Measurements from ENCODE around the gene AXDND1.
"Not testable (repeated sequence)": the region's sequence is repeated elsewhere in the genome, so short reads cannot be mapped to it uniquely, and the experiment has no call there.

Gene AXDND1

DNA sequence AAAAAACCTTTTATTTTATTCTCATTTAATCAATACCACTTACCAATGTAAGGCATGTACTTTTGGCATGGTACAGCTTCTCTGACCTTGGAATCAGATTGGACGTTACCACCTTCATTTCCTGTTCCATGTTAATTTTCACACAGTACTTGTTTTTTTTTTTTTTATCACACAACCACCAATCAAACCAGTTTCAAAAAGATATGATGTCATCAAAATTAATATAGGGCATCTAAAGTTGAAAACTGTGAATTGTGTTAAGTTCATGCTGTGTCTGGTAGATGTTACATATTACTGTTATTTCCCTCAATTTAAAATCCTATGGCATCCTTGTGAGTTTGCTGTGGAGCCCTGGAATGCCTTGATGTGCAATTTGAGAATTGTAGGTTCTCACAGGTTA is 124.8 kb downstream of the AXDND1 start:
- no peak for DNase-seq

DNA sequence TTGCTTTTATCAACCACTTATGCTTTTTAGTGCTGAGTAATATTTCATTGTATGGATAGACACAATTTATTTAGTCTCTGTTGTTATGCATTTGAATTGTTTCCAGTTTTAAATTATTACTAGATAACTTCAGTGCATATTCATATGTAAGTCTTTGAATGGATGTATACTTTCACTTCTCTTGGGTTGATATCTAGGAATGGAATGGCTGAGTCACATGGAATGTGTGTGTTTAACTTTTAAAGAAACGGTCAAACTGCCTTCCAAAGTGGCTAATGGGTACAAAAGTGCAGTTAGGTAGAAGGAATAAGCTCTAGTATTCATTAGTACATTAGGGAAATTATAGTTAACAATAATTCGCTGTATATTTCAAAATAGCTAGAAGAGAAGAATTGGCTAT is 127.6 kb downstream of the AXDND1 start:
- DNase-seq, result no peak

DNA sequence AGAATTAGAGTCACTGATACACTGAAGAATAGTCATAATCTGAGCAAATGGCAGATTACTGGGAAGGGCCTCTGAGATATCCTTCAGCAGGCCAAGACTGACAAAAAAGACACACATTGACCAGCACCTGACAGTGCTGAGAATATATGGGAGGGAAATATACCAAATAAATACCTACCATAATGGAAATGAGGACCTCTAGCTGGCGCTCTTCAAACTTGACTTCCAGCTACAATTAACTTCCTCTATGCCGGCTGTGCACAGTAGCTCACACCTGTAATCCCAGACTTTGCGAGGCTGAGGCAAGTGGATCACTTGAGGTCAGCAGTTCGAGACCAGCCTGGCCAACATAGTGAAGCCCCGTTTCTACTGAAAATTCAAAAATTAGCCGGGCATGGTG is 140.4 kb downstream of the AXDND1 start:
- no peak for DNase-seq

DNA sequence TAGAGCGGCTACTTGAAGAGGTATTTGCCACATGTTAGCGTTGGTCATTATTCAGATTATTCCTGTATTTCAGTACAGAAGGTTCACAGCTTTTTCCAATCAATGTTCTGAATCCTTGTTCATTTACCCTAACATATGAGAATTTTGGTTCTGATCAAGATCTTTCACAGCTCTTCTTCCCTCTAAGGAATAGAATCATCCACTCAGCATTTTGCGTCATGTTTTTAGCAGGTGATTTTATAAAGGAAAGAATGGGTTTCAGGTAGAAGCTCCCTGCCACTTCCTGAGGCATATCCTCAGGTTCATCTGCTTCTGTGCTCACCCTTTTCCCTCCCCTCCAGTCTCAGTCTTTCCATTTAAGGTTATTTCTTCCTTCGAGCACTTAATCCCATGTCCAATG is 143.6 kb downstream of the AXDND1 start:
- DNase-seq, result no peak

DNA sequence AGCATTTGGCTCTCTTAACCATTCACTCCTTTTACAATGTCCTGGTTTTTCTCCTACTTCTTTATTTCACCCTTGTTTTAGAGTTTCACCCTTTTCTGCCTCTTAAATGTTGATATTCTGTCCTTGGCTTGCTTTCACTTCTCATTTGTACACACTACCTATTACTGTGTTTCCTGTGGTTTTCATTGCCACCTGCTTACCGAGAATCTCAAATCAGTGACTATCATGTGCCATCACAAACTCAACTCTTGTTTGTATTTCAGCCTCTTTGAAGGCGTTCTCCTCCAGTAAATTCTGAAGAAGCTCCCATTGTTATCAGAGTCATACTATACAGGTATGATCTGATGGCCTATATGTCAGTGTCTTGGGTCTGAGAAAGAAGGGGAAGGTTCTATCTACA is 144.3 kb downstream of the AXDND1 start:
- DNase-seq, result no peak

DNA sequence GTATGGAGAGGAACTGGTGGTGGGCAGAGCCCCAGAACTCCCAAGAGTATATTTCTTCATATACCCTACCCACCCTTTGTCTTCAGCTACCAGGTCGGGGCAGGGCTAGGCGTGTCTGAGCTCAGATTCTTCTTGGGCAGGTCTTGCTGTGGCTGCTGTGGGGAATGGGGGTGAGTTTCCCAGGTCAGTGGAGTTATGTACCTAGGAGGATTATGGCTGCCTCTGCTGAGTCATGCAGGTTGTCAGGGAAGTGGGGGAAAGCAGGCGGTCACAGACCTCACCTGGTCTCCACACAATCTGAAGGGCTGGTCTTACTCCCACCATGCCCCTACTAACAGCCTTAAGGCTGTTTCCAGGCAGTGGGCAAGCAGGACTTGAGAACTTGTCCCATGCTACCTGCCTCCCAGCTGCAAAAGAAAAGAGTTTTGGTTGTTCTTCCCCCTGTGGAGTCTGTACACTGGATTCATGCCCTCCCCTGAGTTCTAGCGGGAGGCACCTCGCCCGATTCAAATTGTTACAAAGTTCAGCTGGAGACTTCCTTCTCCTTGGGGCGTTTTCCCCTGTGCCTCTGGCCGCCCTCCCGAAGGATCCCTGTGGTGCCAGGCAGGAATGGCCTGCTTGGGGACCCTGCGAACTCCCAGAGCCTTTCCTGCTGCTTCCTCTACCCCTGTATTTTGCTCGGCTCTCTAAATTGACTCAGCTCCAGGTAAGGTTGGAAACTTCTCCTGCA is 151.4 kb downstream of the AXDND1 start:
- no peak for DNase-seq

DNA sequence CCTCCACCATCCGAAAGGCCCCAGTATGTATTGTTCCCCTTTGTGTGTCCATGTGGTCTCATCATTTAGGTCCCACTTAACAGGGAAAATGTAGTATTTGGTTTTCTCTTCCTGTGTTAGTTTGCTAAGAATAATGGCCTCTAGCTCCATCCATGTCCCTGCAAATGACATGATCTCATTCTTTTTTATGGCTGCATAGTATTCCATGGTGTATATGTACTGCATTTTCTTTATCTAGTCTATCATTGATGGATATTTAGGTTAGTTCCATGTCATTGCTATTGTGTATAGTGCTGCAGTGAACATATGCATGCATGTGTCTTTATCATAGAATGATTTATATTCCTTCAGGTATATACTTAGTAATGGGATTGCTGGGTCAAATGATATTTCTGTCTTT is 152.8 kb downstream of the AXDND1 start:
- DNase-seq, result not testable (repeated sequence)

DNA sequence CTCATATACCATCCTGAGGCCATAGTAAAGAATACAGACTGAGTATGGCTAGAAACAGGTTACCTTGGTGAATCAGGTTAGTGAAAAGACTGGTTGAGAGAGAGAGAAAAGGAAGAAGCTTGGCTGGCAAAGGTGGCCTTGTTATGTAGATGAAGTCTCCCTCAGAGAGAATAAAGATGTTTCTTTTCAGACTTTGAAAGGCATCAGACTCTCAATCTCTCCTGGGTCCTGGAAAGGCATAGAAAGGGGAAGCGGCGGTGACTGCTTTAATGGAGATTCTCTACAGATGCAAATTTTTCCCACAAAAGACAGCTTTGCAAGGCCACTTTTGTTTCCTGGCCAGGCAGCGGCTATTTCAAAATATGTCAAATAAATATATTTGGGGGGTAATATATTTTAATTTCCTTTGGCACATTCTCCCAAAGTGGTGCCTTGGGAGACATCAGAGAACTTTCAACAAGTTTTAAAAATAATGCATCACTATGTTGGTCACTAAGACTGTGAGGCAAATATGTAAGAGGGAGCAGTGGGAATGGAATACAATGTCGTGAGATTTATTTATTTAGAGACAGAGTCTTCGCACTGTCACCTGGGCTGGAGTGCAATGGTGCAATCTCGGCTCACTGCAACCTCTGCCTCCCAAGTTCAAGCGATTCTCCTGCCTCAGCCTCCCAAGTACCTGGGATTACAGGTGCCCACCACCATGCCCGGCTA is 163.9 kb downstream of the AXDND1 start:
- no peak for DNase-seq

DNA sequence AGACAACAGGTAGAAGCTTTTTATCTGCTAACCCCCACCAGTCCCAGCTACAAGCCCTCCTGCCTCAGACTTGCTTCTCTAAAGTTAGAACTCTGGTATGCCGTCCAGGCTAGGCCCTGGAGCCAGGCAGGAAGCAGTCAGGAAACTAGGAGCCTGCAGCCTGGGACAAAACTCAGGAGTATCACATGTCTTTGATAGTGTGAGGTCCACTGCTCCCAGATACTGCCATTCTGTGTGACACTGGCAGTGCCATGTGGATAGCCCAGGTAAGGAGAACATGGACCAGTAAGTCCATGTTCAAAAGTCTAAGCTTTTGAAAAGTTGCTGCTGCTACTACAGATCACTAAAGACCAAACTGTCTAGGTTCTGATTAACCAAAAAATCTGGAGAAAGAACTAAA is 164.6 kb downstream of the AXDND1 start:
- no peak for DNase-seq

DNA sequence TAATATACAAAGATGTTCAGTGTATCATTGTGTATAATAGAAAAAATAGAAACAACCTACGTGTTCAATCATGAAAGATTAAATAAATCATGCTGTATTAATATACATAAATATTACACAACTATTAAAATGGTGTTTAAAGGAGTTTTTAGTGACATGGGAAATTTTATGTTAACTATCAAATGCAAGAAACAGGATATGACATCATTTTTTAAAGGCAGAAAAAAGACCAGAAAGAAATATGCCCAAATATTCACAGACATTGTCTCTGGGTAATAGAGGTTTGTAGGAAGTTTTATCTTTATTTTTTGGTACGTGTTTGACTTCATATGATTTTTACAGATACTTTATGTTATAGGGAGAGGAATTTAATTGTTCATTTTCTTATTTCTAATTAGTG is 176.0 kb downstream of the AXDND1 start:
- DNase-seq, result no peak

DNA sequence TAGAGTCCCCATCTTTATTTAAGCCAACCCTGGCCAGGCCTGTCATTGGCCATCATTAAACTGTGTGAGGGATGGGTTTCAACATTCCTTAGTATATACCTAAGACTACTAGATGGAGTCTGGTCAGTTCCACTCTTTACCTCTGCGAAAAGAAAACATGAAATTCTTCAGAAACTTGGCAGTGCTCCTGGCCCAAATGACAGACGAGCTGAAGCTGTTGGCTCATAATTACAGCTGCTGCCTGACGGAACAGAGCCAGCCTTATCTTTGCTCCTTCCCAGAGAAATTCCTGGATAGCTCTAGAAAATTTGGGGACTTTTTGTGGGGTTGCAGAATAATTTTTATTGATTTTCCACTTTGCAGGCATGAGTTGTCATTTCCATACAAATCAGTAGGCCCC is 179.6 kb downstream of the AXDND1 start:
- DNase-seq, result no peak

DNA sequence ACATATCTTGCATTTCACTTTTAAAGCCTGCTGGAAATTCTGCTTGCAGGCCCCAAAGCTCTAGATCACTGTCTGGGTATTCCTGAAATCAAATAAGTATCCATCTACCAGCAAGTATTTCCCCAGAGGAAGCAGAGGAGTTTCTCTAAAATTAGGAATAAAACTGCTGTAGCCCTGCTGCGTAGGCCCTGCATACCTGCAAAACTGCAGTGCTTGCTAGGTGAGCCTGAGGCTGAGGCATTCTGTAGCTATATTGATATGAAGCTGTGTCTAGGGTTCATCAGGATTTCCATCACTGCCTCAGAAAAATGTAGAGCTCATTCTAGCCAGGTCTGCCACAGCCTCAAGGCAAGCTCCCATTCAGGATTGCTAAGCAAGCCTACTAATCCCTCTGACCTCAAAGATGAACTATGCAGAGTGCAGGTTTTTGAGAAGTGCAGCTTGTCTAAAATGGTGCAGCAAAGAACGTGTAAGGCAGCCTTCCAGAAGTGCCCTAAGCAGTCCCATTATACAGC is 181.3 kb downstream of the AXDND1 start:
- DNase-seq, result no peak

DNA sequence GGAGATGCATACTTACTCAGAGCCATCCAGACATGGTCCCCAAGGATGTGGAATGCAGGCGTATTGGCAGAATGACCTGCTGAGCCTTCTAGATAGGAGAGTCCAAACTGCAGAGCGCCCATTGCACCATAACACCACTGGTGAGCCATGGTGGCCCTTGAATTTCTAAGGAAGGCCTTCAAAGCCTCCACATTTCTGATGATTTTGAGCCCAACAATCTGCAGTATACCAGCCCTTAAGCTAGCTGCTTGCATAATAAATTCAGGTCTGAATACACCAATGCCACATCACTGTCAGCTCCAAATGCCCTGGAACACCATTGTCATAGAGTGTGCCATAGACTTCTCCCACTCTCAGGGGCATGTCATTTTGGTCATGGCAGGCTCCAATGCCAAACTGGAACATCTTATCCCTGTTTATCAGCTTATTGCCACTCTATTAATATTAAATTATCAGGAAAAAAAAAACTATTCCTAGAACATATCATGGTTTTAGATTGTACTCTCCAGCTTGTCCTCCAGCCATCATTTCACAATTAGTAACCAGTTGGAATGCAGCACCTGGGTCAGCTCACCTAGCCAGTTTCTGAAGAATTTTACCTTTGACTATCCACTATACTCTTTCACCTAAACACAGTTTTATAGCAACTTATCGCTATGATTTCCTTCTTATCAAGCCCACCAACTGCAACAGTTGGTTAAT is 183.0 kb downstream of the AXDND1 start:
- no peak for DNase-seq

DNA sequence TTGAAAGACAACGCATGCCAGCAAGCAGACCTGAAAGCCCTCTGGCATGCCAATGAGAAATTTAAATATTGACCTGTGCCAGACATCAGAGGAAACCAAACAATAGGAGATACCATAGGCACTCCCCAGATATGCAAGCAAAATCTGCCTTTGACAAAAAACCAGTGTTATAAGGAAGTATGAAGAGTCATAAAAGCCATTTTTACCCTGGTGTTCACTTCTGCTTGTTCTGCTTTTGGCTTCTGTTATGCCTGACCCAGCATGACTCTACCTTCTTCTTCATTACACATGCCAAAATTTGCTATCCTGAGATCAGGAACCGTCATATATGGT is 183.6 kb downstream of the AXDND1 start:
- DNase-seq, result no peak

DNA sequence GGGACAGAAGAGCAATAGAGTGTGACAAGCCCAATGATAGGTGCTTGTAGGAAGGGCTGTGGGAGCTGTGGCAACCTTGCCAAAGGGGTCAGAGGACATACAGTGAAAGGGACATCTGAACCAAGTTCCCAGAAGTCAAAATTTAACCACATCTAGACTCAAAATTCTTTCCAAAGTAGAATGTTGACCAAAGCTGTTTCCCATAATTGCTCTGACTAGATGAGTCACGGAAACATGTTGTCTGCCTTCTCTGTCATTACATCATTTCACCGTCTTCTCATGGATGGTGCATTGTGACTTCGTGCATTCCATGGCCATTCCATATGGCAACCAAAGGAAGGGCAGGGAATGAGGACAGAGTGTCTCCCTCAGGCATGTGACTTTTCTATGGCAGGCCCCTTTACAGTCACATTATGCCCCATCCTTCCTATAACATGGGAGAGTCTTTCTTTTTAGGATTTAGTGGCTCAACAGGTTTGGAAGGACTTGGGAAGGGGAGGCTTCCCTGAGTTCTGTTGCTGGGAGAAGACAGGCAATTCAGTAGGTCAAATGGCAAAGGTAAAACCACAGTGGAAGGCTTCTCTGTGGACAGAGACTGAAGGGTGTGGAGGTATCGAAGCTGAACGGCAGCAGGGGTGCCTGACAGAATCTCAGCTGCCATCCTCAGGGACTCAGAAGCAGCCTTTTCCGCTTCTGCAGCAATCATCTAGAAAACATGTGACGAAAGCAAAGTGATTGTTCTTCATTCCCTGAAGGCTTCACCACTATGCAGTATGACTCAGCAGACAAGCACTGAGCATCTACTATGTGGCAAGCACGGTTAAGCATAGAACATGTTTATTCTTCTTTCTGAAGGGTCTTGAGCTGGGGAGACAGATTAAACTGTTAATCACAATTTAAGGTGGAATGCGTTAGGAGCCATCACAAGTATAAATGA is 185.2 kb downstream of the AXDND1 start:
- DNase-seq, result no peak

DNA sequence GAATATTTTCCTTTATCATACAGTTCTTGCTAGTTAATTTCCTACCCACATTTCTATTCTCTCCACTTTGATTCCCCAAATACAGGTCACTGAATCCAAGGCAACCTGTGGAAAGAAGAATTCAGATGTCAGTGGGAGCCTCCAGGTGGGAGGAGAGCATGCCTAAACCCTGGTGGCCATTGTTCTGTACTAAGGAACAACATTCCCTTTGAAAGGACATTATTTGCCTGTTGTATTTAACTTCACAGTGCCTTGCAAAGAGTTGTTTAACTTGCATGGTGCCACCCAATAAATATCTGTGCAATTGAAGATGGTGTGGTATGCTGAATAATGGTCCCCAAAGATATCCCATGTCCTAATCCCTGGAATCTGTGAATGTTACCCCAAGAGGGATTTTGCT is 188.7 kb downstream of the AXDND1 start:
- DNase-seq, result no peak

DNA sequence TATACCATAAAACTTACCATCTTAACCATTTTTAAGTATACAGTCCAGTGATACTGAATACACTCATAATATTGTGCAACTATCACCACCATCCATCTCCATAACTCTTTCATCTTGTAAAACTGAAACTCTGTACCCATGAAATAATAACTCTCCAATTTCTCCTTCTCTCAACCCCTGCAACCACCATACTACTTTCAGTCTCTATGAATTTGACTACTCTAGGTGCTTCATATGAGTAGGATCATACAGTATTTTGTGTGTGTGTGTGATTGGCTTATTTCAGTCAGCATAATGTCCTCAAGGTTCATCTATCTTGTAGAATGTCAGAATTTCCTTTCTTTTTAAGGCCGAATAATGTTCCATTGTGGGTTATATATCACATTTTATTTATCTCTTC is 192.3 kb downstream of the AXDND1 start:
- DNase-seq, result no peak

DNA sequence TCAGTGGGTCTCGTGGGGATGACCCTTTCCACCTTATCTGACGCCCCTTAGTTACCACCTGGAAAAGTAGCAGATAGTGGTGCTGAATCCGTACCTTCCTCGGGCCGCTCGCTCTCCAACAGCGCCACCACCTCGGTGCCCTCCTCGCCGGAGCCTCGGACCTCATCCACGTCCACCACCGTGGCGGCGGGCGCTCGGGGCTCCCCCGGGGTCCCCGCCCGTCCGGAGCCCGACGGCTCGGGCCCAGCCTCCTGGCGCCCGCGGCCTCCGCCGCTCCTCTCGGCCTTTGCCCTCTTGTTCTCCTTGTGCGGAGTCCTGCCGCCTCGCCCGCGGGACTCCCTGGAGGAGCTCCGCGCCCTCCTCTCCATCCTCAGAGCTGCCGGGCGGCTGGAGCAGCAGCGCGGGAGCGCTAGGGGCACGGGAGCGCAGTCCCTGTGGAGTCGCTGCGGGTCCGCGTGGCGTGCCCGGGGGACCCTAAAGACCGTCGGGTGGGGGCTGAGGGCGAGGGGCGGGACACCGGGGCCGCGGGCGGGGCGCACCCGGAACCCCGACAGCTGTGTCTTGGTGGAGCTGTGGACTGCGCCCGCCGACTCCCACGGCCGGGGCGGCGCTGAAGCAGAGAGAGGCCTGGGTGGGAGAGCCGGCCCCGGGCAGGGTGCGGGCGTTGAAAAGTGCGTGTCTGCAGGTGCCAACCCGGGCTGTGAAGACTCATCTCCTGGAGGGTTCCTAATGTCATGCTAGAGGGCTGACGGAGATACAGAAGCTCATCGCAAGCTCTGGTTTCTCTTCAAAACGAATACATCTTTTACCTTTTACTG is 209.9 kb downstream of the AXDND1 start, which contains the start of gene NPHS2:
NPHS2 (minus strand) TSS at position 452 of the 818 bp plus-strand sequence; CDS start at position 368, 84 bp downstream.
- DNase-seq, result no peak

DNA sequence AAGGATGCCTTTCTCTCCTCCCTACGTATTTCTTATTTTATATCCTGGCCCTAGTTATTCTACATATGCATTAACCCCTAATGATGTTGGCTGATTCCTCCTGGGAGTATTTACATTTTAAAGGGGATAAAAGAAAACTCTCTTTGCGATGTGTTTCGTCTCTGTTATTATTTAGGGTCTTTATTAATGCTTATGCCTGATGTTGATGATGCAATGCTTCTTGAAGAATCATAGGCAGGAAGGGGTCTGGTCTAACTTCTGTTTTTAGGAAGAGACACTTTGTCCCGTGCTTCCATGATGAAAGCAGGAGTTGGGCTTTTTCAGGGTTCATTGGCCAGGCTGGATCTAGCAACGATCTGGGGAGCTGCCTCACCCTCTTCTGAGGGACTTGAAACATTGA is 210.7 kb downstream of the AXDND1 start:
- DNase-seq, result no peak

DNA sequence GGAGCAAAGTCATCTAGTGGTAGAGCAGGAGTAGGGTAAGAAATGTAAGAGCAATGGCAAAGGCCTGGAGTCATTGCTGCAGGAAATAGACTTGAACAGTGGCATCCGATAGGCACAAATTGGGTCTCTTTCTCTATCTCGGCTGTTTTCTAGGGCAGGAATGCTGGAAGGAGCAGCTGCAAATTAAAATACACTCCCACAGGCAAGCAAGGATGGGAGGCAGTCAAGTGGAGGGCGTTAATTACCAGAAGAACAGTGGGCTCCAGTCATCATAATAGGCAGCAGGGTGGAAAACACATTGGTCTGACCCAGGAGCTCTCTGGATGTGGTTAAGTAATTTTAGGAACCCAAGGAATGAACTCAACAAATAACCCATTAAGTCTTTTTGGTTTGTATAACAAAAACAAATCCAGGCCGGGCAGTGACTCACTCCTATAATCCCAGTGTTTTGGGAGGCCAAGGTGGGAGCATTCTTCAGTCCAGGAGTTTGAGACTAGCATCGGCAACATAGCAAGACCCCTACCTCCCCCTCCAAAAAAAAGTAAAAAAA is 218.1 kb downstream of the AXDND1 start:
- DNase-seq, result no peak

DNA sequence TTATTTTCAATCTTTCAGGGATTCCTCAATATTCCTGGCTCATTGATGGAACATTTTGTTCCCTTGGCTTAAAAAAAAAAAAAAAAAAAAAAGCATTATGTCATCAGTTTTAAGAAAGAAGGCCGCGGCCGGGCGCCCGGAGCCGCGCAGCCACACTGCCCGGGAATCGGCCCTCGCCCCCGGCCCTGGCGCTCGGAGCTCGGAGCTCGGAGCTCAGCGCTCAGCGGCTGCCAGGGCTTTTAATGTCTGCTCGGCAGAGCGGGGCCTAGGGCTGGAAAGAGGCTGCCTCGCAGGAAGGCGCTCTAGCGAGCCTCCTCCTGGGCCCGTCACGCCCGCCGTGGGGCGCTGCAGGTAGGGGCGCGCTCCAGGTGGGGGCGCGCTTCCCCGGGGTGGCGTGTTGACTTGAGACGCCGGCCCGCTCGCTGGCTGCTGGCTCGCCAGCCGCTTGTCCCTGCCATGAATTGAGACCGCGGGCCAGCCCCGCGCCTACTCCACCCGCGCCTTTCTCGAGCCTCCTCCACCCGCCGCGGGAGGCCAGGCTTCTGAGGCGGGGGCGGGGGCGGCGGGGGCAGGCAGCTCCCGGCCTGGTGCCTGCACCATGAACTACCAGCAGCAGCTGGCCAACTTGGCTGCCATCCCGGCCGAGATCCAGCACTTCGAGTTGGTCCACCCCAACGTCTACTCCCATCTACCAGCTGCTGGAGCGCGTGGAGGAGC is 220.5 kb downstream of the AXDND1 start:
- no peak for DNase-seq

Measured in stimulated activated CD4-positive, alpha-beta T cell treated with anti-CD3 and anti-CD28 coated beads, Interleukin-4, amount 100 ng/mL, for 4 hours (primary cell).